Mucosa of stomach (tissue), 1 donor: ENCODE measurements around the gene CEP83.

ENCODE experiments used
- H3K27me3 ChIP-seq: one replicate; pipeline ENCODE4 v1.7.0; 2013; ENCODE audit warnings: mild to moderate bottlenecking, low read length; ENCODE audit not compliant: control insufficient read depth, insufficient read depth
- H3K36me3 ChIP-seq: one replicate; pipeline ENCODE4 v1.7.0; 2013; ENCODE audit warnings: low read length; ENCODE audit not compliant: control insufficient read depth, insufficient read depth
- H3K4me1 ChIP-seq: one replicate; pipeline ENCODE4 v1.7.0; 2013; ENCODE audit warnings: mild to moderate bottlenecking, low read length; ENCODE audit not compliant: control insufficient read depth, insufficient read depth
- H3K4me3 ChIP-seq: one replicate; pipeline ENCODE4 v1.7.0; 2013; ENCODE audit warnings: low read length
- H3K9ac ChIP-seq: one replicate; pipeline ENCODE4 v1.7.0; 2013; ENCODE audit warnings: mild to moderate bottlenecking, low read length, moderate library complexity
- H3K9me3 ChIP-seq: one replicate; pipeline ENCODE4 v1.7.0; 2013; ENCODE audit warnings: mild to moderate bottlenecking, low read length, moderate library complexity; ENCODE audit not compliant: control insufficient read depth
- donor health status: Pancreatic carcinoma.

Gene CEP83

DNA sequence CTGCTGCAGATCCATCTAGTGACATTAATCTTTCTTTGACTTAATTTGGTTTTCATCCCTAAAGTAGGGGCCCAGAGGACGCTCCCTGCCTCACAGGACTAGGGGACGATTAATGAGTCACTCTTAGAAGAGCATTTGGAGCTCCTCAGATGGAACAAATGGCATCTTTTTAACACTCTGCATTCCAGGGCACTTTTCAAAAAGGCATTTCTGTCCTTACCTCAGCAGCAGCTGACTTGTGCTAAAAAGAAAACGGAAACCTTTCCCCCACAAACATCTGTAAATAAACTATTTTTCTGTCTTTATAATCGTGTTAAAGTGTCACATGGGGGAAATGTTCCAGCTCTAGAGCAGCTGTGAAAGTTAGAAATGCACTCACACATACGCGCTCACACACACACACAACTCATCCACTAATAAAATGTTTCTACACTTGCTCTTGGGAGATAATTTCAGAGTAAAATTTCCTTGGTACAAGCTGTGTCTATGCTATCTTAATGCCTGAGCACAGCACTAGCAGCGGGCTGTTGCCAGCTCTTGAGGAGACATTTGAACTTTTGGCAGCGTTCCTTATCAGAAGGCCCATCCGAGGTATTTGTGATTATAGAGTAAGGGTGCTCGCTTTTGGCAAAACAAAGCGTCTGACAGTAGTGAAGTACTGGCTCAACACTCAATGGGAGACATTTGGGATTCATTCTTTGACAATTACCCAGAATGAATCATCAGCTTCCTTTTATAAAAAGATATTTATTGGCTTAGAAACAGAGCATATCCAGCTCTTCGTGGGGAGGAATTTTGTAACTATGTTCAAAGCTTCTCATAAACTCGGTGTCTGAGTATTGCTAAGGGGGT lies 170.0 kb downstream of the CEP83 start:
- Histone ChIP-seq H3K4me3 (no peak overlapping the region), H3K9me3 (no peaks in the 10 kb centered on the region), H3K9ac (no peak overlapping the region), H3K36me3 (no peaks in the 10 kb centered on the region), H3K4me1 (peaks cover 5% of the 10 kb centered on the region), H3K27me3 (no peaks in the 10 kb centered on the region)

DNA sequence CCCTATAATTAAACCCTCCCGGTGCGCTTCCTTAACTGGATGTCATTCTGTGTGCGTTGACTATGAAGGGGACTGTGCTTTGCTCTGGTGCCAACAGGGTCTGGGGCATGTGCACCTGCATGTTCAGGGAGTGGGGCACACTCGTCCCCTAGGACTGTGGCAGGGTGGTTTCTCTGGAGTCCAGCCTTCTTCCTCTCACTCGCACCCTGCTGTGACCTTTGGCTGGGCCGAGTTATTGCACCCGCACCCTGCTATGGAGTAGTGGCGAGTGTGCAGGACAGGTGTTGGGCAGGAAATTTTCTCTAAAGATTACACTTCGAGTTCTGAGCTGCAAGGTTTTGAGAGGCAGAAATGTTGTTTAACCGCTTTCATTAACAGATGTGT lies 172.4 kb downstream of the CEP83 start:
- Histone ChIP-seq H3K4me3 (no peak overlapping the region), H3K27me3 (no peaks in the 10 kb centered on the region), H3K4me1 (peaks cover 5% of the 10 kb centered on the region), H3K9me3 (no peaks in the 10 kb centered on the region), H3K9ac (no peak overlapping the region), H3K36me3 (no peaks in the 10 kb centered on the region)

DNA sequence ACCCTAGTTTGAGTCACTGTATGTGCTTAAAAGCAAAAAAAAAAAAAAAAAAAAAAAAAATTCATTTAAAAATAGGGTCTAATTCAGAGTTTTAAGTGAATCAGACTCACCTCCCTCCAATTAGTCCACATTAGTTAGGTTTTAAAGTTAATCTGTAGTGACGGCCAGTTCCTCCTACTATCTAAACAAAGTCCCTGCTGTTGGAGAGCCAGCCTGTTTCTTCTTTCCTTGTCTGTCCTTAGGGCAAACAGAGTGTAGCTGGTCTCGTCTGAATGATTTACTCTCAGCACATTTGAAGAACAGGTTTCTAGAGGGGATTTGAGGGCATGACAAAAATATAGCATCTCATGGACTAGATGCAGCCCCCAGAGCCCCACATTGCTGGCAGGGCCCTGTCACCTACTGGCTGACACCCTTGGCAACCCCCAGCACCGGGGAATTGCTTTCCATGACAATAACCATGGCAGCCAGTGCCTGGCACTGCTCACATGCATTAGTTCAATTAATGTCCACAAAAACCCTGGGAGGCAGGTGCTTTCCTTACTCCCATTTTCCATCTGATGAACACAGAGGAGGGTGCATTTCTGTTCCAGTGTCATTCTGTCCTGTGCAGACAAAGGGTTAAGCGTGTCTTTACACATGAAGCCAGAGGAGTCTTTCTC lies 173.0 kb downstream of the CEP83 start:
- Histone ChIP-seq H3K36me3 (no peaks in the 10 kb centered on the region), H3K4me1 (peaks cover 5% of the 10 kb centered on the region), H3K9me3 (no peaks in the 10 kb centered on the region), H3K9ac (no peak overlapping the region), H3K4me3 (no peak overlapping the region), H3K27me3 (no peaks in the 10 kb centered on the region)

DNA sequence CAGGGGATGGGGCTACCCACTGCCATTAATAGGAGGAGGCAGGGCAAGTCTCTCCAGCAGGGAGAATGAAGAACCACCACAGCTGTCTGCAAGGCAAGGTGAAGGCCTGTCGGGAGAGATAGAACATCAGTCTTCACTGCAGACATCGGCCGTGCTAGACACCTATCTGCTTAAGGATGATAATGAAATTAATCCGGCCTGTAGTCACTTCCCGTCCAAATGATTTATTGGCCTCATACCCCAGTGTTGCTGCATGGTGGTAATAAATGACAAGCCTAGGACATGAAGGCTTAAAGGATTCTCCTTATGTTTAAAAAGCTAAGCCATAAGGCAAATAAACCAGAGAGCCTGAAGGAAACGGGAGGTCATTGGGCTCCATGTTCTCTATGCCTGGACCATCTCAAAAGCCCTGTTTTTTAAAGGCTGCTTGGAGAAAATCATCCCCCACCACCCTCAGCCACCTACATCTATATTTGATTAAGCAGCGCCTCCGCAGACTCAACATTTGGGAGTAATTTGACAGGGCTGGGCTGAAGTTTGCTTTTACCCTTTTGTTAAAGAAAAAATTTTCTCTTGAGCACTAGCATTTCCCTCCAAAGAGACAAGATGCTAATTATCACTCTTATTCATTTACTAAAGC lies 173.6 kb downstream of the CEP83 start:
- no peaks in the 10 kb centered on the region for H3K9me3 ChIP-seq
- no peak overlapping the region for H3K4me3 ChIP-seq
- H3K9ac ChIP-seq, result no peak overlapping the region
- peaks cover 5% of the 10 kb centered on the region for H3K4me1 ChIP-seq
- H3K27me3 ChIP-seq, result no peaks in the 10 kb centered on the region
- no peaks in the 10 kb centered on the region for H3K36me3 ChIP-seq

DNA sequence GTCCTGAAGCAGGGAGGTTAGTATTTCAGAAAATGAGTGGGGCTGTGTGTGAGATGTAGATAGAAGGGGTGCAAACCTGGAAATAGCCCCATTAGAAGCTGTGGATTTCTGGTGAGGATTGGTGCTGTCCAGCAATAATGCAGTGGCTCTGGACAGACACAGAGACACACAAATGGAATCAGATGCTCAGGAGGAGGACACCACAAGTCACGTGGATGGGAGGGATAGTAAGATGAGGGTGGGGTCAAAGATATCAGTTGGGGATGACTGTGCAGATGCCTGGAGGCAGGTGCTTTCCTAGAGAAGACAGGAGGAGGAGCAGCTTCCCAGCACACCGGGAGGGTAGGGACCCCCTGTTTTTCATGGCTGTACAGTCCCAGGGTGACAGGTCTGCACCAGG lies 174.8 kb downstream of the CEP83 start:
- no peaks in the 10 kb centered on the region for H3K9me3 ChIP-seq
- H3K27me3 ChIP-seq, result no peaks in the 10 kb centered on the region
- no peak overlapping the region for H3K4me3 ChIP-seq
- H3K4me1 ChIP-seq, result peaks cover 5% of the 10 kb centered on the region
- no peaks in the 10 kb centered on the region for H3K36me3 ChIP-seq
- no peak overlapping the region for H3K9ac ChIP-seq

DNA sequence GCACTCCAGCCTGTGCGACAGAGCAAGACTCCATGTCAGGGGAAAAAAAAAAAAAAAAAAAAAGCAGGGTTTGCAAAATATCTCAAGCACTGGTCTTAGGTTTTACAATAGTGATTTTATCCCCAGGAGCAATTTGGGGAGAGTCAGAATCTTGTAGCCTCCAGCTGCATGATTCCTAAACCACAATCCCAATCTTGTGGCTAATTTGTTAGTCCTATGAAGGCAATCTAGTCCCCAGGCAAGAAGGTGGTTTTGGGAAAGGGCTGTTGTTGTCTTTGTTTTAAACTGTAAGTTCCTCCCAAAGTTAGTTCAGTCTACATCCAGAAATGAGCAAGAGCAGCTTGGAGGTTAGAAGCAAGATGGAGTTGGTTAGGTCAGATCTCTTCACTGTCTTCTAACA lies 175.6 kb downstream of the CEP83 start:
- Histone ChIP-seq H3K27me3 (no peaks in the 10 kb centered on the region), H3K36me3 (no peaks in the 10 kb centered on the region), H3K4me3 (no peak overlapping the region), H3K4me1 (peaks cover 5% of the 10 kb centered on the region), H3K9ac (no peak overlapping the region), H3K9me3 (no peaks in the 10 kb centered on the region)

DNA sequence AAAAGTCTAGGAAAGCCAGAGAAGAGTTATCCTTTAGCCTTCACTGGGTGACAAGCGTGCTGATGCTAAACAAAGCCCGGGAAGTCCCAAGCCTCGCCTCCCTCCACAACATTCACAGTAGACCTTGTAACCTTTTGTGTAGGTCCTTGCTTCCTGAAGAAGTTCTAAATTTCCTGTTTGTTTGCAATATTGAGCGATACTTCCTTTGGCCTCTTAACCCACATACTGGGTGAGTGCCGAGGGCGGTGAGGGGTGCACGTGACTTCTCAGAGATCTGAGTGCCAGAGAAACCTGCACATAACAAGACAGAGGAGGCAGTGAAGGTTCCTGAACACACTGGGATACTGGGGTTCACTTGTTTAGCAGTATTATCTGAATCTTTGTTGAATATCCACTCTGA lies 177.0 kb downstream of the CEP83 start:
- H3K9ac ChIP-seq, result no peak overlapping the region
- H3K36me3 ChIP-seq, result no peaks in the 10 kb centered on the region
- no peak overlapping the region for H3K4me3 ChIP-seq
- peaks cover 5% of the 10 kb centered on the region for H3K4me1 ChIP-seq
- H3K27me3 ChIP-seq, result no peaks in the 10 kb centered on the region
- H3K9me3 ChIP-seq, result no peaks in the 10 kb centered on the region

DNA sequence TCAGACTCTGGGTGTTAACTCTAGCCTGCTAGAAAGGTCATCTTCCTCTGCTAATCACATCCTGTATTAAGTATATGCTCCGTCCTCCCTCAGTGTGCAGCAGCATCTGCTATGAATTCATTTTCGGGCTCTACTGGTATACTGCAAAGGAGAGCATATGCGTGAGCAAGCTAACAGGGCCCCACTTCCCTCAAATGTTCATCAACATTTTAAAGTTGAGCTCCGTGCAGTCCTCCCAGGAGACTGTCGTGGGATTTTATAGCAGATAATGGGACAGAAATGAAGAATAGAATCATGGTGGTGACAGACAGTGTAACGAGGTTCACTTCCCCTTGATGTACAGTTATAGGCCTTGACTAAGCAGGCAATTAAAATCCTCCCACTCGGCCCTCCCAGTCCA lies 179.6 kb downstream of the CEP83 start:
- Histone ChIP-seq H3K36me3 (no peaks in the 10 kb centered on the region), H3K9ac (no peak overlapping the region), H3K27me3 (no peaks in the 10 kb centered on the region), H3K4me3 (no peak overlapping the region), H3K9me3 (no peaks in the 10 kb centered on the region), H3K4me1 (no peaks in the 10 kb centered on the region)

DNA sequence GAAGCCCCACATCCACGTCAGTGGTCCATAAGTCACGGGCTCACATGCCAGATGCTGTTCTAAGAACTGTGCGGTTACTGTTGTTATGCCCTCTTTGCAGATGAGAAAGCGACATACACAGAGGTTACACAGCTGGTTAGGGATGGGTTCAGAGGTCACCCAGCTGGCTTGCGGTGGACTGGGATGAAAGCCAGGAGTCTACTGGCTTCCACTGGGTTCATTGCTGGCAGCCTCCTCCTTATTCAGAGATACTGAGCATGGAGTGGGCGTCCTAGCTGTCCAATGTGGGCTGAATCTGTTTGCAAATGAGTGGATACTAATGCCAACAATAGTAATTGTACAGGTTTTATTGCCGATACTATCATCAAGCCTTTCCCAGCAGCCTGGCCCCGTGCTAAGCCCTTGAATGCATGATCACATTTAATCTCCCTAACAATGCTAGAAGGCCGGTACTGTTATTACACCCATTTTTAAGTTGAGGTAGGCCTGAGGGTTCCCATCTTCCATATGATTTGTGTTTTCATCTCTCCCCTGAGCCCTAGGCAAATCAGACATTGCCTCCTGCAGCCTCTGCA lies 182.2 kb downstream of the CEP83 start:
- Histone ChIP-seq H3K4me1 (no peaks in the 10 kb centered on the region), H3K9me3 (no peaks in the 10 kb centered on the region), H3K36me3 (no peaks in the 10 kb centered on the region), H3K27me3 (no peaks in the 10 kb centered on the region), H3K4me3 (no peak overlapping the region), H3K9ac (no peak overlapping the region)

DNA sequence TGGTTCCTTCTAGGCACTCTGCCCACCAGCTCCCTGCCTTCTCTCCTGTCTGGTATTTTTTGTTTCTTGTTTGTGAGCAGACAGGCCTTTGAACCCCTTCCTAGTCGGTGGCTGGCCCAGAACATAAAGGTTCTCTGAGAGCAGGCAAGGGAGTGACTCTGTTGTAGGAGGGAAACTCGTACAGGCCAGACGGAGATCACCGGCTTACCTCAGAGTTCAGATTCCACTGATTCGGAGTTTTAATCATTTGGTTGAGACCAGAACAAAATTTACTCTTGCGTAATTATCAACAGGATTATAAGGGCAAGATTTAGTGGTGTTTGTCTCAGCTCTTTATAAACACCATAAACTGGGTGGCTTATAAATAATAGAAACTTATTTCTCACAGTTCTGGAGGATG lies 182.9 kb downstream of the CEP83 start:
- Histone ChIP-seq H3K4me3 (no peak overlapping the region), H3K9me3 (no peaks in the 10 kb centered on the region), H3K36me3 (no peaks in the 10 kb centered on the region), H3K4me1 (no peaks in the 10 kb centered on the region), H3K27me3 (no peaks in the 10 kb centered on the region), H3K9ac (no peak overlapping the region)

DNA sequence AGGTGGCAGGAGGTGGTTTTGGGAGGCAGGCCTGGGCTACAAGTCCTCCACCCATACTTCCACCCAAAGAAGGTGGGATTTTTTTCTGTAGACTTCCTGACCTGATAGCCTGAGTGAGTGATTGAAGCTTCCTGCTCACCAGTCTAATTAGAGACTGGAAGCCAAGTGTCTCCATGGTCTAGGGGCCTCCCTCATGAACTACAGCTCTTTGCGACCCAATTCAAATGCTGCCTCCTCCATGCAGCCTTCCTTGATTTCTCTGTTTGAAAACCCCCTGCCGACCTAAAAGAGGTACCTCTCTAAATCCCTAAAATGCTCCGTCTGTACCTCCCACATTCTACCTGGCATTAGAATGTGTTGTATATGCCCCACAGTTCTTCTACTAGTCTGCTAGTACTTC lies 186.4 kb downstream of the CEP83 start:
- H3K4me1 ChIP-seq, result no peaks in the 10 kb centered on the region
- no peaks in the 10 kb centered on the region for H3K36me3 ChIP-seq
- no peaks in the 10 kb centered on the region for H3K9me3 ChIP-seq
- no peak overlapping the region for H3K4me3 ChIP-seq
- no peak overlapping the region for H3K9ac ChIP-seq
- H3K27me3 ChIP-seq, result no peaks in the 10 kb centered on the region

DNA sequence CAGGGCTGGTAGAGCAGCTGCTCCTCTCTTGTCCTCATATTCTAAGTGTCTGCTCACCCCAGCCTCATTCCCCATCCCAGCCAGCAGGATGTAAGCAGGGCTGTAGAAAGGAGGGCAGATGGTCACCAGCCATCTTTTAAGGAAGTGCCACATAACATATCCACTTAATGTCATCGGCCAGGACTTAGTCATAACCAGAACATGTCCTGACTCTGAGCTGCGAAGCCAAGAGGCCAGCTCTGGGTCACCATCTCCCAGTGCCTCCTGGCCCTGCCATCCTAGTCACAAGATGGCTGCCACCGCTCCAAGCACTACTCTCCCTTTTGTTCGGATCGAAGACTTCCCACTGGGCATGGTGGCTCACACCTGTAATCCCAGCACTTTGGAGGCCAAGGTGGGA lies 187.4 kb downstream of the CEP83 start:
- no peaks in the 10 kb centered on the region for H3K4me1 ChIP-seq
- H3K27me3 ChIP-seq, result no peaks in the 10 kb centered on the region
- H3K4me3 ChIP-seq, result no peak overlapping the region
- H3K9ac ChIP-seq, result no peak overlapping the region
- no peaks in the 10 kb centered on the region for H3K9me3 ChIP-seq
- H3K36me3 ChIP-seq, result no peaks in the 10 kb centered on the region
